HepG2 (cell line): ENCODE data around the gene LDB3. TPM values are rescaled to one million over a fixed set of nuclear protein-coding genes. Genes with fewer than 3 reads are reported as not detected.

Experiments
- GABPB1 ChIP-seq: IDR thresholded peaks from 2 replicates; pipeline ENCODE4 v1.6.1; 2016; ENCODE audit warnings: mild to moderate bottlenecking, missing genetic modification reagents, moderate library complexity, missing compliant biosample characterization
- GATA4 ChIP-seq: sonication (generic); IDR thresholded peaks from 2 replicates; pipeline ENCODE4 v1.6.1; 2016; ENCODE audit warnings: antibody characterized with exemption, low read depth, borderline replicate concordance
- KLF16 ChIP-seq, 2 experiments: sonication (generic) in 1 of 2; formaldehyde crosslinking in 1 of 2; IDR thresholded peaks; 2 replicates each; pipeline versions ENCODE4 v1.6.1 to v1.8.0; 2016 to 2023; ENCODE audit warnings: missing genetic modification reagents in 2 of 2, missing compliant biosample characterization in 1 of 2
- MXD4 ChIP-seq: IDR thresholded peaks from 2 replicates; pipeline ENCODE4 v1.6.1; 2016; ENCODE audit warnings: mild to moderate bottlenecking, missing biosample characterization, missing genetic modification reagents
- RFX5 ChIP-seq: IDR thresholded peaks from 2 replicates; pipeline ENCODE4 v1.6.1; 2011; ENCODE audit warnings: low read depth, low read length, improper control_type of control experiment
- RXRA ChIP-seq: sonication (generic); formaldehyde crosslinking; IDR thresholded peaks from 2 replicates; pipeline ENCODE4 v1.5.1; 2020; ENCODE audit warnings: missing genetic modification reagents
- SIN3B ChIP-seq: fragments of 150-350 bp; IDR thresholded peaks from 2 replicates; pipeline ENCODE4 v1.6.1; 2014; ENCODE audit warnings: low read length
- SMAD9 ChIP-seq: sonication (generic); formaldehyde crosslinking; IDR thresholded peaks from 2 replicates; pipeline ENCODE4 v1.5.1; 2020; ENCODE audit warnings: mild to moderate bottlenecking, missing genetic modification reagents
- TEAD2 ChIP-seq: sonication (generic); formaldehyde crosslinking; IDR thresholded peaks from 2 replicates; pipeline ENCODE4 v1.9.0; 2021; ENCODE audit warnings: missing genetic modification reagents
- THAP11 ChIP-seq: IDR thresholded peaks from 2 replicates; pipeline ENCODE4 v1.6.1; 2016; ENCODE audit warnings: missing biosample characterization, missing genetic modification reagents
- ZMYM2 ChIP-seq: sonication (generic); formaldehyde crosslinking; IDR thresholded peaks from 2 replicates; pipeline ENCODE4 v1.8.0; 2022; ENCODE audit warnings: mild to moderate bottlenecking, missing genetic modification reagents
- ZNF17 ChIP-seq: sonication (generic); formaldehyde crosslinking; IDR thresholded peaks from 2 replicates; pipeline ENCODE4 v1.5.0; 2020; ENCODE audit warnings: mild to moderate bottlenecking, missing genetic modification reagents
- ZNF230 ChIP-seq: sonication (generic); formaldehyde crosslinking; IDR thresholded peaks from 2 replicates; pipeline ENCODE4 v1.4.0; 2020; ENCODE audit warnings: mild to moderate bottlenecking, missing genetic modification reagents
- ZNF260 ChIP-seq: sonication (generic); formaldehyde crosslinking; IDR thresholded peaks from 2 replicates; pipeline ENCODE4 v1.4.0; 2020; ENCODE audit warnings: missing genetic modification reagents, low read depth, mild to moderate bottlenecking, borderline replicate concordance
- ZNF572 ChIP-seq: sonication (generic); formaldehyde crosslinking; IDR thresholded peaks from 2 replicates; pipeline ENCODE4 v1.5.1; 2020; ENCODE audit warnings: mild to moderate bottlenecking, missing genetic modification reagents
- ZNF614 ChIP-seq: IDR thresholded peaks from 2 replicates; pipeline ENCODE4 v1.6.1; 2018; ENCODE audit warnings: missing biosample characterization, missing genetic modification reagents, inconsistent platforms, borderline replicate concordance
- ZNF724P ChIP-seq: sonication (generic); formaldehyde crosslinking; IDR thresholded peaks from 2 replicates; pipeline ENCODE4 v1.8.0; 2022; ENCODE audit warnings: missing genetic modification reagents, borderline replicate concordance
- polyA plus RNA-seq, 8 experiments: library from polyadenylated mRNA; depleted of rRNA in 3 of 8; stranded (reverse) in 7 of 8; unstranded in 1 of 8; fragments of >200 nt; fragmentation: Illumina TruSeq in 4 of 8; extraction: Trizol in 4 of 8; gene quantifications; 2 replicates each; pipeline versions ENCODE4 v1.2.1 to v1.2.3, GENCODE V29; 2011 to 2016; ENCODE audit warnings: low read depth in 4 of 8, missing spikeins in 1 of 8, mixed read lengths in 1 of 8; ENCODE audit not compliant: insufficient read depth in 1 of 8
- total RNA-seq, 5 experiments: library from RNA; depleted of rRNA; stranded (reverse); fragments of >200 nt; fragmentation: Illumina TruSeq; extraction: Trizol; gene quantifications; 2 replicates each; pipeline ENCODE4 v1.2.3, GENCODE V29; 2016; ENCODE audit warnings: low read depth in 1 of 5
- TF ChIP-seq, protein P1 (sequence below): sonication (generic); formaldehyde crosslinking; IDR thresholded peaks from 2 replicates; pipeline ENCODE4 v1.4.0; 2020; ENCODE audit warnings: missing genetic modification reagents, borderline replicate concordance
- TF ChIP-seq, protein P2 (sequence below): sonication (generic); formaldehyde crosslinking; IDR thresholded peaks from 2 replicates; pipeline ENCODE4 v1.8.0; 2022; ENCODE audit warnings: missing genetic modification reagents, mild to moderate bottlenecking, borderline replicate concordance
- TF ChIP-seq, protein P3 (sequence below): IDR thresholded peaks from 2 replicates; pipeline ENCODE4 v1.4.0; 2020; ENCODE audit warnings: mild to moderate bottlenecking, missing genetic modification reagents
- TF ChIP-seq, protein P4 (sequence below): sonication (generic); formaldehyde crosslinking; IDR thresholded peaks from 2 replicates; pipeline ENCODE4 v1.5.1; 2020; ENCODE audit warnings: mild to moderate bottlenecking, missing genetic modification reagents, moderate library complexity

The LDB3 gene
- total and polyA plus RNA-seq, 2 of the 13 experiments (the other 11 are each of a cell fraction or from before 2014, with no cell fraction given) = not detected

DNA sequence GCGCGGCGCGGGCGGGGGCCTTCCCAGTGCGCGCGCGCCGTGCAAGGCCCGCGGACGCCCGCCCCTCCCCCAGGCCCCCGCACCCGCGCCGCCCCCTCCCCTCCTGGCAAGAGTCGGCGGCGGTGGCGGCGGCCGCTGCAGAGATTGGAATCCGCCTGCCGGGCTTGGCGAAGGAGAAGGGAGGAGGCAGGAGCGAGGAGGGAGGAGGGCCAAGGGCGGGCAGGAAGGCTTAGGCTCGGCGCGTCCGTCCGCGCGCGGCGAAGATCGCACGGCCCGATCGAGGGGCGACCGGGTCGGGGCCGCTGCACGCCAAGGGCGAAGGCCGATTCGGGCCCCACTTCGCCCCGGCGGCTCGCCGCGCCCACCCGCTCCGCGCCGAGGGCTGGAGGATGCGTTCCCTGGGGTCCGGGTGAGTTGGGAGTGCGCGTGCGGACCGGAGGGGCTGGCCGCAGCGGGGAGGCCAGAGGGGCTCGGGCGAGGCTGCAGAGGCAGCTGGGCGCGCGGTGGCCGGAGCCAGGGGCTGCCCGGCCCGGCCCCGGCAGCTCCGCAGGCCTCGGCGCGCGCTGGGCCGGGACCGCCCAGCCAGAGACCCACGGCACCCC lies 88.3 kb downstream of the LDB3 start, which contains the start of gene BMPR1A (continued):
- no peak for TF ChIP-seq TEAD2
- TF ChIP-seq ZNF724P (CRISPR knock-in tag) = peak; percentile 32; the same call in 1 of the 2 replicates
- TF ChIP-seq GATA4 = no peak
- TF ChIP-seq SIN3B = no peak
- no peak for TF ChIP-seq ZMYM2 (CRISPR knock-in tag)
- TF ChIP-seq, protein P1, sequence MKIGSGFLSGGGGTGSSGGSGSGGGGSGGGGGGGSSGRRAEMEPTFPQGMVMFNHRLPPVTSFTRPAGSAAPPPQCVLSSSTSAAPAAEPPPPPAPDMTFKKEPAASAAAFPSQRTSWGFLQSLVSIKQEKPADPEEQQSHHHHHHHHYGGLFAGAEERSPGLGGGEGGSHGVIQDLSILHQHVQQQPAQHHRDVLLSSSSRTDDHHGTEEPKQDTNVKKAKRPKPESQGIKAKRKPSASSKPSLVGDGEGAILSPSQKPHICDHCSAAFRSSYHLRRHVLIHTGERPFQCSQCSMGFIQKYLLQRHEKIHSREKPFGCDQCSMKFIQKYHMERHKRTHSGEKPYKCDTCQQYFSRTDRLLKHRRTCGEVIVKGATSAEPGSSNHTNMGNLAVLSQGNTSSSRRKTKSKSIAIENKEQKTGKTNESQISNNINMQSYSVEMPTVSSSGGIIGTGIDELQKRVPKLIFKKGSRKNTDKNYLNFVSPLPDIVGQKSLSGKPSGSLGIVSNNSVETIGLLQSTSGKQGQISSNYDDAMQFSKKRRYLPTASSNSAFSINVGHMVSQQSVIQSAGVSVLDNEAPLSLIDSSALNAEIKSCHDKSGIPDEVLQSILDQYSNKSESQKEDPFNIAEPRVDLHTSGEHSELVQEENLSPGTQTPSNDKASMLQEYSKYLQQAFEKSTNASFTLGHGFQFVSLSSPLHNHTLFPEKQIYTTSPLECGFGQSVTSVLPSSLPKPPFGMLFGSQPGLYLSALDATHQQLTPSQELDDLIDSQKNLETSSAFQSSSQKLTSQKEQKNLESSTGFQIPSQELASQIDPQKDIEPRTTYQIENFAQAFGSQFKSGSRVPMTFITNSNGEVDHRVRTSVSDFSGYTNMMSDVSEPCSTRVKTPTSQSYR (CRISPR knock-in tag) = peak; percentile 62
- no peak for TF ChIP-seq KLF16 (CRISPR knock-in tag; IDR thresholded peaks at IDR 0.05)
- TF ChIP-seq RFX5 = no peak
- no peak for TF ChIP-seq ZNF230 (CRISPR knock-in tag)
- TF ChIP-seq SMAD9 = no peak
- TF ChIP-seq ZNF17 (CRISPR knock-in tag) = no peak
- TF ChIP-seq ZNF260 = no peak
- TF ChIP-seq RXRA (CRISPR knock-in tag) = no peak
- TF ChIP-seq MXD4 = no peak
- no peak for TF ChIP-seq ZNF572
- TF ChIP-seq, protein P2, sequence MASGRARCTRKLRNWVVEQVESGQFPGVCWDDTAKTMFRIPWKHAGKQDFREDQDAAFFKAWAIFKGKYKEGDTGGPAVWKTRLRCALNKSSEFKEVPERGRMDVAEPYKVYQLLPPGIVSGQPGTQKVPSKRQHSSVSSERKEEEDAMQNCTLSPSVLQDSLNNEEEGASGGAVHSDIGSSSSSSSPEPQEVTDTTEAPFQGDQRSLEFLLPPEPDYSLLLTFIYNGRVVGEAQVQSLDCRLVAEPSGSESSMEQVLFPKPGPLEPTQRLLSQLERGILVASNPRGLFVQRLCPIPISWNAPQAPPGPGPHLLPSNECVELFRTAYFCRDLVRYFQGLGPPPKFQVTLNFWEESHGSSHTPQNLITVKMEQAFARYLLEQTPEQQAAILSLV (CRISPR knock-in tag) = no peak
- no peak for TF ChIP-seq THAP11
- no peak; the same call in 1 of the 2 replicates for TF ChIP-seq GABPB1 (CRISPR knock-in tag)
- no peak for TF ChIP-seq ZNF614 (CRISPR knock-in tag)
- TF ChIP-seq, protein P3, sequence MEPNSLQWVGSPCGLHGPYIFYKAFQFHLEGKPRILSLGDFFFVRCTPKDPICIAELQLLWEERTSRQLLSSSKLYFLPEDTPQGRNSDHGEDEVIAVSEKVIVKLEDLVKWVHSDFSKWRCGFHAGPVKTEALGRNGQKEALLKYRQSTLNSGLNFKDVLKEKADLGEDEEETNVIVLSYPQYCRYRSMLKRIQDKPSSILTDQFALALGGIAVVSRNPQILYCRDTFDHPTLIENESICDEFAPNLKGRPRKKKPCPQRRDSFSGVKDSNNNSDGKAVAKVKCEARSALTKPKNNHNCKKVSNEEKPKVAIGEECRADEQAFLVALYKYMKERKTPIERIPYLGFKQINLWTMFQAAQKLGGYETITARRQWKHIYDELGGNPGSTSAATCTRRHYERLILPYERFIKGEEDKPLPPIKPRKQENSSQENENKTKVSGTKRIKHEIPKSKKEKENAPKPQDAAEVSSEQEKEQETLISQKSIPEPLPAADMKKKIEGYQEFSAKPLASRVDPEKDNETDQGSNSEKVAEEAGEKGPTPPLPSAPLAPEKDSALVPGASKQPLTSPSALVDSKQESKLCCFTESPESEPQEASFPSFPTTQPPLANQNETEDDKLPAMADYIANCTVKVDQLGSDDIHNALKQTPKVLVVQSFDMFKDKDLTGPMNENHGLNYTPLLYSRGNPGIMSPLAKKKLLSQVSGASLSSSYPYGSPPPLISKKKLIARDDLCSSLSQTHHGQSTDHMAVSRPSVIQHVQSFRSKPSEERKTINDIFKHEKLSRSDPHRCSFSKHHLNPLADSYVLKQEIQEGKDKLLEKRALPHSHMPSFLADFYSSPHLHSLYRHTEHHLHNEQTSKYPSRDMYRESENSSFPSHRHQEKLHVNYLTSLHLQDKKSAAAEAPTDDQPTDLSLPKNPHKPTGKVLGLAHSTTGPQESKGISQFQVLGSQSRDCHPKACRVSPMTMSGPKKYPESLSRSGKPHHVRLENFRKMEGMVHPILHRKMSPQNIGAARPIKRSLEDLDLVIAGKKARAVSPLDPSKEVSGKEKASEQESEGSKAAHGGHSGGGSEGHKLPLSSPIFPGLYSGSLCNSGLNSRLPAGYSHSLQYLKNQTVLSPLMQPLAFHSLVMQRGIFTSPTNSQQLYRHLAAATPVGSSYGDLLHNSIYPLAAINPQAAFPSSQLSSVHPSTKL (CRISPR knock-in tag) = no peak
- TF ChIP-seq, protein P4, sequence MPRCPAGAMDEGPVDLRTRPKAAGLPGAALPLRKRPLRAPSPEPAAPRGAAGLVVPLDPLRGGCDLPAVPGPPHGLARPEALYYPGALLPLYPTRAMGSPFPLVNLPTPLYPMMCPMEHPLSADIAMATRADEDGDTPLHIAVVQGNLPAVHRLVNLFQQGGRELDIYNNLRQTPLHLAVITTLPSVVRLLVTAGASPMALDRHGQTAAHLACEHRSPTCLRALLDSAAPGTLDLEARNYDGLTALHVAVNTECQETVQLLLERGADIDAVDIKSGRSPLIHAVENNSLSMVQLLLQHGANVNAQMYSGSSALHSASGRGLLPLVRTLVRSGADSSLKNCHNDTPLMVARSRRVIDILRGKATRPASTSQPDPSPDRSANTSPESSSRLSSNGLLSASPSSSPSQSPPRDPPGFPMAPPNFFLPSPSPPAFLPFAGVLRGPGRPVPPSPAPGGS (CRISPR knock-in tag) = peak; percentile 45; the same call in 1 of the 2 replicates
